ENCODE results near the gene MASP2.
A peak's percentile ranks its signal among the peaks of the same experiment; 100 is the strongest.
"Not testable (repeated sequence)": the region's sequence is repeated elsewhere in the genome, so short reads cannot be mapped to it uniquely, and the experiment has no call there.

Gene MASP2

GRCh38 chr1:11063937-11064537, 17.0 kb upstream of the MASP2 start:
- not testable (repeated sequence) for ATAC-seq (ENCODE audit: low read depth); H3K4me3 Mint-ChIP-seq; H3K27me3 Mint-ChIP-seq

GRCh38 chr1:11062965-11063401, 15.9 kb upstream of the MASP2 start:
- ATAC-seq (ENCODE audit: low read depth) (no peak), DNase-seq (ENCODE audit: low spot score in 2 of 2) (no peak)

More at GRCh38 chr1:11063937-11064537, 17.0 kb upstream of the MASP2 start:
- DNase-seq (ENCODE audit: low spot score in 2 of 2); H3K27ac Mint-ChIP-seq; H3K9me3 Mint-ChIP-seq: not testable (repeated sequence)
- Mint-ChIP-seq H3K4me1 (peaks cover 10% of the 10 kb centered on the region), H3K36me3 (peaks cover 15% of the 10 kb centered on the region)

GRCh38 chr1:11061652-11062365, 14.8 kb upstream of the MASP2 start:
- no peaks in the 10 kb centered on the region for H3K27me3 Mint-ChIP-seq
- H3K4me1 Mint-ChIP-seq: peaks cover 14% of the 10 kb centered on the region
- H3K9me3 Mint-ChIP-seq: no peaks in the 10 kb centered on the region
- H3K4me3 Mint-ChIP-seq: no peak overlapping the region
- DNase-seq (ENCODE audit: low spot score in 2 of 2) (no peak), ATAC-seq (ENCODE audit: low read depth) (no peak)
- peaks cover 10% of the 10 kb centered on the region for H3K36me3 Mint-ChIP-seq
- H3K27ac Mint-ChIP-seq: no peak overlapping the region

More at GRCh38 chr1:11062965-11063401, 15.9 kb upstream of the MASP2 start:
- Mint-ChIP-seq H3K27ac (peak overlapping the region; percentile 76), H3K36me3 (peaks cover 9% of the 10 kb centered on the region), H3K4me1 (peaks cover 14% of the 10 kb centered on the region), H3K27me3 (no peaks in the 10 kb centered on the region), H3K4me3 (no peak overlapping the region), H3K9me3 (no peaks in the 10 kb centered on the region)

GRCh38 chr1:11059968-11060830, 13.2 kb upstream of the MASP2 start, which contains the start of gene SRM:
Gene SRM, minus strand, starts transcription at chr1:11060018. Its CDS starts 75 bp downstream, at chr1:11059943.
- ATAC-seq (ENCODE audit: low read depth): peak; percentile 94
- peak within 1 kb of the TSS; percentile 59 for H3K27ac Mint-ChIP-seq
- DNase-seq (ENCODE audit: low spot score in 2 of 2): peak; percentile 85 to 90
- peak within 1 kb of the TSS; percentile 89 for H3K4me3 Mint-ChIP-seq
- no peaks in the 10 kb centered on the region for H3K27me3 Mint-ChIP-seq
- H3K9me3 Mint-ChIP-seq: no peaks in the 10 kb centered on the region
- H3K4me1 Mint-ChIP-seq: peaks cover 14% of the 10 kb centered on the region
- H3K36me3 Mint-ChIP-seq: peaks cover 6% of the 10 kb centered on the region

GRCh38 chr1:11059155-11059967, 12.3 kb upstream of the MASP2 start:
- Mint-ChIP-seq H3K27ac (peak overlapping the region; percentile 59), H3K27me3 (no peaks in the 10 kb centered on the region), H3K9me3 (no peaks in the 10 kb centered on the region), H3K36me3 (peaks cover 4% of the 10 kb centered on the region), H3K4me3 (peak overlapping the region; percentile 89), H3K4me1 (peaks cover 14% of the 10 kb centered on the region)
- DNase-seq (ENCODE audit: low spot score in 2 of 2) (peak in 1 of 2 donors; percentile 12), ATAC-seq (ENCODE audit: low read depth) (peak; percentile 23)

DNA sequence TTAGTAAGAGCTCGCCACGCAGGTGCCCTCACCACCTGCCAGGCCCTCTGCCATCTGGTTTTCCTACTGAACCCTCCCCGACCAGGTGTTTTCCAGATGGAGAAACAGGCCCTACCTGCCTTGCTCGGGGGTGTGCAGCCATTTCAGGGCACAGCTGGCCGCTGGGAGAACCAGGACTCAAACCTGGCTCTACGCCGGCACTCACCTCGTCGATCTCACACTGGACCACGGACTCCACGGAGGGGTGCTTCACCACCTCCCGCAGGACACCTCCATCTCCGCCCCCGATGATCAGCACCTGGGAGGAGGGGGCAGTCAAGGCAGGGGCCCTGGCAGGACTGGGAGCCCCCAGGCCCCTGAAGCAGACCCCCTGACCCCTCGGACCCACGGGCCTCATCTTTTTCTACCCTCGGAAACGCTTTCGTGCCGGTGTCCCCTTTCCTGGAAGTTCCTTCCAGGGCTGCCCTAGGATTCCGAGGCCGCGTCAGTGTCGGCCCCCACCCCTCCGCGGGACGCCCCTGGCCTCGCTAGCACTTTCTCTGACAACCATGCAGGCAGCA, 11.6 kb upstream of the MASP2 start:
- ATAC-seq (ENCODE audit: low read depth): no peak
- peak overlapping the region; percentile 89 for H3K4me3 Mint-ChIP-seq
- no peaks in the 10 kb centered on the region for H3K9me3 Mint-ChIP-seq
- H3K4me1 Mint-ChIP-seq: peaks cover 14% of the 10 kb centered on the region
- no peak for DNase-seq (ENCODE audit: low spot score in 2 of 2)
- H3K27me3 Mint-ChIP-seq: no peaks in the 10 kb centered on the region
- H3K27ac Mint-ChIP-seq: peak overlapping the region; percentile 59
- H3K36me3 Mint-ChIP-seq: peaks cover 5% of the 10 kb centered on the region

DNA sequence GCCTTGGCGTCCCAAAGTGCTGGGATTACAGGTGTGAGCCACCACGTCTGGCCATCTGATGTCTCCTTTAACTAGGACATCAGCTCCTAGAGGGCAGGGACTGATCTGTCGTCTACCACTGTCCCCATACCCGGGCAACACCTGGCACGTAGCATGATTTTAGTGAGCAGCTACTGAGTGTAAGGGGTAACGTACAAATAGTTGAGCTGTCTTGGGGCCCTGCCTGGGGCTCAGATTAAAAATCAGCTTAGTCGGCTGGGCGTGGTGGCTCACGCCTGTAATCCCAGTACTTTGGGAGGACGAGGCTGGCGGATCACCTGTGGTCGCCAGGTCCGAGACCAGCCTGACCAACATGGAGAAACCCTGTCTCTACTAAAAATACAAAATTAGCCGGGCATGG, 11.0 kb upstream of the MASP2 start:
- peaks cover 5% of the 10 kb centered on the region for H3K36me3 Mint-ChIP-seq
- H3K27me3 Mint-ChIP-seq: no peaks in the 10 kb centered on the region
- H3K9me3 Mint-ChIP-seq: no peaks in the 10 kb centered on the region
- H3K4me1 Mint-ChIP-seq: peaks cover 14% of the 10 kb centered on the region
- DNase-seq (ENCODE audit: low spot score in 2 of 2): no peak
- H3K27ac Mint-ChIP-seq: no peak overlapping the region
- peak overlapping the region; percentile 52 for H3K4me3 Mint-ChIP-seq
- no peak for ATAC-seq (ENCODE audit: low read depth)

DNA sequence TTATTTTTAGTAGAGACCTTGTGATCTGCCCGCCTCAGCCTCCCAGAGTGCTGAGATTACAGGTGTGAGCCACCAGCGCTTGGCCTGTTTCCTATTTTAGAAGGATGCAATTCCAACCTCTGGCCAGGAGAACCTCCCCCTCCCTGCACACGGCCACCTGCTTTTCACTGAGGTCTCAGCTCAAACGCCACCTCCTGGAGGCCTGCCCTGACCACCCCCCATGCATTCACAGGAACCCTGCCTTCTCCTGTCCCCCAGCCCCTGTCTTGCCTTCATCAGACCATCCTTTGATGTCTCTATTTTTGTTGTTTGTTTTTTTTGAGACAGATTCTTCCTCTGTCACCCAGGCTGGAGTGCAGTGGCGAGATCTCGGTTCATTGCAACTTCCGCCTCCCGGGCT, 10.4 kb upstream of the MASP2 start:
- H3K36me3 Mint-ChIP-seq: peaks cover 5% of the 10 kb centered on the region
- no peaks in the 10 kb centered on the region for H3K9me3 Mint-ChIP-seq
- peaks cover 17% of the 10 kb centered on the region for H3K4me1 Mint-ChIP-seq
- no peak for DNase-seq (ENCODE audit: low spot score in 2 of 2)
- H3K27me3 Mint-ChIP-seq: no peaks in the 10 kb centered on the region
- H3K27ac Mint-ChIP-seq: no peak overlapping the region
- no peak for ATAC-seq (ENCODE audit: low read depth)
- H3K4me3 Mint-ChIP-seq: no peak overlapping the region

- ATAC-seq (ENCODE audit: low read depth) (no peak), DNase-seq (ENCODE audit: low spot score in 2 of 2) (no peak)
- Mint-ChIP-seq H3K36me3 (peaks cover 5% of the 10 kb centered on the region), H3K27me3 (no peaks in the 10 kb centered on the region), H3K9me3 (no peaks in the 10 kb centered on the region), H3K4me3 (no peak overlapping the region), H3K27ac (no peak overlapping the region), H3K4me1 (peaks cover 24% of the 10 kb centered on the region)
Measured at GRCh38 chr1:11056504-11056903, 9.5 kb upstream of the MASP2 start.

GRCh38 chr1:11055676-11056075, 8.6 kb upstream of the MASP2 start:
- Mint-ChIP-seq H3K36me3 (peaks cover 5% of the 10 kb centered on the region), H3K27ac (no peak overlapping the region)

DNA sequence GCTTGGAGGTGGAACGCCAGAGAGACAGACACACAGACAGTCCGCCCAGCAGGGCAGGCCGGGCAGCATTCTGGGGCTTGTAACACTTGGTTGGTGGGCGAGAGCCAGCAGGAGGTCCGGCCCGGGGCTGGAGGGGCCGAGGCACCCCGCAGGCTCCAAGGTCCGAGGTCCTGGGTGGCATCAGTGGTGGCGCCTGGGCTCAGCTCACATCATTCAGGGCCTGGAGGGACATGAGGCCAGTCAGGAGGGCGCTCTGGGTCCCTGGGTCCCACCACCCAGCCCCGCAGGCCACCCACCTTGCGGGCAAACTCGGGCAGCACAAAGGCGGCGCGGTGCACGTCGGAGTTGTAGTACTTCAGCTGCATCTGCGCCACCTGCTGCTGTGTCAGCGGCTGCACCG, 7.6 kb upstream of the MASP2 start:
- no peaks in the 10 kb centered on the region for H3K9me3 Mint-ChIP-seq
- H3K4me3 Mint-ChIP-seq: no peak overlapping the region
- H3K36me3 Mint-ChIP-seq: peaks cover 5% of the 10 kb centered on the region
- H3K4me1 Mint-ChIP-seq: peaks cover 18% of the 10 kb centered on the region
- no peak overlapping the region for H3K27ac Mint-ChIP-seq
- ATAC-seq (ENCODE audit: low read depth): no peak
- DNase-seq (ENCODE audit: low spot score in 2 of 2): no peak
- no peaks in the 10 kb centered on the region for H3K27me3 Mint-ChIP-seq

More at GRCh38 chr1:11055676-11056075, 8.6 kb upstream of the MASP2 start:
- Mint-ChIP-seq H3K4me3 (no peak overlapping the region), H3K27me3 (no peaks in the 10 kb centered on the region), H3K4me1 (peaks cover 19% of the 10 kb centered on the region), H3K9me3 (no peaks in the 10 kb centered on the region)
- DNase-seq (ENCODE audit: low spot score in 2 of 2) (no peak), ATAC-seq (ENCODE audit: low read depth) (no peak)

DNA sequence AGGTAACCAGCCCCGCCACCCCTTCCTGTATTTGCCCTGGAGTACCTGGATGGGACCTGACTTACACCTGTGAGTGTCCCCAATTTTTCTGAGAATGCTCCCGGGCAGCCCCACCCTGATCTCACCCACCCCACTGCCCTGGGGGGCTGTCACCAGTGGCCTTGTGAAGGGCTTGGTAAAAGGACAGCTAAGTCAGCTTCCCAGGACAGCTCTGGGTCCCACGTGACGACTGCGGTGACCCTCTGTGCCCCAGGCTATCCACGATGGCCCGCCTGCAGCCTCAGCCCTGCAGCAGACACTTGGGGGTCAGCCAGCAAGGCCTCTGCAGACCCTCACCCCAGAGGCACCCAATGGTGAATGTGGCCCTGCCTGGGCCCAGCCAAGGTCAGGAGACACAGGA, 7.1 kb upstream of the MASP2 start:
- peaks cover 17% of the 10 kb centered on the region for H3K4me1 Mint-ChIP-seq
- no peak overlapping the region for H3K4me3 Mint-ChIP-seq
- H3K9me3 Mint-ChIP-seq: no peaks in the 10 kb centered on the region
- no peaks in the 10 kb centered on the region for H3K27me3 Mint-ChIP-seq
- no peak for DNase-seq (ENCODE audit: low spot score in 2 of 2)
- ATAC-seq (ENCODE audit: low read depth): no peak
- no peak overlapping the region for H3K27ac Mint-ChIP-seq
- peaks cover 5% of the 10 kb centered on the region for H3K36me3 Mint-ChIP-seq

DNA sequence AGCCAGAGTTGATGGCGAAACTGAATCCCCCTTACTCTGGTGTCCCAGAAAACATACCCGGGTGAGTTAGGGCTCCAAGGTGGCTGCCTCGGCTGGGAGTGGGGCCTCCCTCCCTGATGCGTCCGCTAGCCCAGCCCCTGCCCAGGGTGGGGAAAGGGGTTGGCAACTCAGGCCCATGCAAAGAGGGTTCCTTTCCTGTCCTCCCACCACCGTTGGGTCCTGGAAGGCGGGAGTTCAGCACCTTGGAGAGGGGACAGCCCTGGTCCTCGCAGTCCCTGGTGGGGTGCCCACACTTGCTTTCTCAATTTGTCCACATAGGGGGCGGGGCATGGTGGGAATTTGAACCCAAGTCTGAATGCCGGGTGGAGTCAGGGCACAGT, 6.7 kb upstream of the MASP2 start:
- DNase-seq (ENCODE audit: low spot score in 2 of 2): no peak
- no peak for ATAC-seq (ENCODE audit: low read depth)
- H3K9me3 Mint-ChIP-seq: no peaks in the 10 kb centered on the region
- no peaks in the 10 kb centered on the region for H3K27me3 Mint-ChIP-seq
- H3K4me1 Mint-ChIP-seq: peaks cover 12% of the 10 kb centered on the region
- peaks cover 5% of the 10 kb centered on the region for H3K36me3 Mint-ChIP-seq
- no peak overlapping the region for H3K4me3 Mint-ChIP-seq
- no peak overlapping the region for H3K27ac Mint-ChIP-seq

All from memory B cell (primary cell).